ENCODE results near the gene MCIDAS. TPM values are rescaled to one million over a fixed set of nuclear protein-coding genes. Genes with fewer than 3 reads are reported as not detected.

The MCIDAS gene
- total and polyA plus RNA-seq, 2 of the 4 experiments (the other 2 are of a cell fraction), result not detected

- TF ChIP-seq FOS (IDR thresholded peaks at IDR 0.05; ENCODE audit: low read depth, low read length) (no peak), MAFK (IDR thresholded peaks at IDR 0.05; ENCODE audit: low read depth, low read length) (peak; percentile 54; the same call in 1 of the 2 replicates)
These were observed 54.0 kb downstream of the MCIDAS start, which contains the start of gene CDC20B (continued) for GRCh38 chr5:55172937-55173686.

GRCh38 chr5:55172051-55172899, 54.8 kb downstream of the MCIDAS start:
- ChIA-PET POLR2A (ENCODE audit: unreplicated experiment) (no interaction called here), CTCF (interaction anchor here (1.4 to 1.5 kb wide), 3 partner anchors 11 to 266 kb away, joined by 3 to 4 read pairs (median 3); partner anchors contain the start of gene GPX8)
- no peak overlapping the region for H3K9ac ChIP-seq (ENCODE audit: low read depth, low read length)
- peaks cover 2% of the 10 kb centered on the region; the same call in 1 of the 2 replicates for H3K9me3 ChIP-seq (ENCODE audit: control insufficient read depth, insufficient read depth, low read length)
- H3K4me3 ChIP-seq (ENCODE audit: insufficient read depth, low read depth, low read length), result peak overlapping the region; percentile 55
- intact Hi-C loops (cut with micrococcal nuclease), result loop anchor here (5.0 kb wide), 4 partner anchors 85 to 765 kb away; partner anchors contain the start of genes DHX29 and MTREX
- H3K4me2 ChIP-seq (ENCODE audit: low read depth, low read length), result peak overlapping the region; percentile 100
- no peak overlapping the region for H2BK5ac ChIP-seq (ENCODE audit: low read depth, low read length, poor library complexity, severe bottlenecking)
- no peak overlapping the region for H4K8ac ChIP-seq (ENCODE audit: low read depth in 2 of 2, low read length in 2 of 2)
- H4K5ac ChIP-seq (ENCODE audit: low read depth, low read length), result no peak overlapping the region
- no peak overlapping the region for H2AK9ac ChIP-seq (replicated peaks; ENCODE audit: low read depth, low read length, poor library complexity)
- in situ Hi-C loops (cut with MboI; ENCODE audit: low sequenced_read_pairs), result loop anchor here (25.0 kb wide), 1 partner anchor 435 kb away; no protein-coding TSS in a partner anchor
- no peak overlapping the region for H2AK5ac ChIP-seq (ENCODE audit: low read depth, low read length)
- no peak overlapping the region for H3K4ac ChIP-seq (ENCODE audit: low read depth, low read length)
- WGBS, 2 experiments (ENCODE audit: extremely low coverage in 2 of 2, insufficient read length in 1 of 2), result no CpG with 5 or more reads among the region's 15 CpGs
- no peak overlapping the region for H3K27ac ChIP-seq (ENCODE audit: insufficient read depth, low read length)
- no peak overlapping the region for H3K18ac ChIP-seq (ENCODE audit: low read depth, low read length)
- H2BK20ac ChIP-seq (ENCODE audit: low read depth, low read length), result no peak overlapping the region
- H2AFZ ChIP-seq (replicated peaks; ENCODE audit: low read length, poor library complexity), result peak overlapping the region; percentile 80
- no peak overlapping the region for H3K14ac ChIP-seq (replicated peaks; ENCODE audit: low read depth, low read length)
- peaks cover 28% of the 10 kb centered on the region for H3K27me3 ChIP-seq (ENCODE audit: control insufficient read depth, insufficient read depth, low read length)
- no peaks in the 10 kb centered on the region for H3K79me1 ChIP-seq (ENCODE audit: low read depth in 1 of 2, low read length in 2 of 2)
- ATAC-seq (ENCODE audit: low read depth), result peak; percentile 45
- H3K23ac ChIP-seq (ENCODE audit: low read depth, low read length), result no peak overlapping the region
- dilution Hi-C loops (cut with HindIII; ENCODE audit: low sequenced_read_pairs, unreplicated experiment), result no loop called here
- H3K4me1 ChIP-seq (ENCODE audit: control insufficient read depth, insufficient read depth, low read length), result peaks cover 7% of the 10 kb centered on the region
- H4K91ac ChIP-seq (ENCODE audit: insufficient read depth, low read depth, low read length), result no peak overlapping the region
- H3K56ac ChIP-seq (ENCODE audit: extremely low read depth, insufficient read depth, low read length), result no peak overlapping the region
- BruUV-seq (replicated peaks), result no TSS peak
- H3K9me1 ChIP-seq (ENCODE audit: insufficient read depth, low read length), result no peaks in the 10 kb centered on the region; the same call in 1 of the 2 replicates
- H2BK120ac ChIP-seq (ENCODE audit: low read depth, low read length), result no peak overlapping the region
- DNase-seq, result peak; percentile 78
- H3K36me3 ChIP-seq (ENCODE audit: control insufficient read depth, insufficient read depth, low read length), result no peaks in the 10 kb centered on the region; the same call in 1 of the 2 replicates
- H2BK15ac ChIP-seq (ENCODE audit: low read depth, low read length), result no peak overlapping the region
- peaks cover 17% of the 10 kb centered on the region; the same call in 1 of the 2 replicates for H4K20me1 ChIP-seq (ENCODE audit: insufficient read depth, low read length)
- TF ChIP-seq SMC3 (IDR thresholded peaks at IDR 0.05; ENCODE audit: low read depth, low read length), result peak; percentile 61
- no peak for TF ChIP-seq NFE2L2 (IDR thresholded peaks at IDR 0.05; ENCODE audit: low read depth, low read length)
- TF ChIP-seq MXI1 (IDR thresholded peaks at IDR 0.05; ENCODE audit: borderline replicate concordance, low read depth, low read length), result 0 out of 2 replicates have a peak, but pooled peaks have one; percentile 41
- TF ChIP-seq POLR2A (IDR thresholded peaks at IDR 0.05; ENCODE audit: low read depth, low read length), result no peak
- no peak for TF ChIP-seq MAFK (IDR thresholded peaks at IDR 0.05; ENCODE audit: low read depth, low read length)
- no peak for TF ChIP-seq MAZ (IDR thresholded peaks at IDR 0.05; ENCODE audit: borderline replicate concordance, low read depth, low read length)
- TF ChIP-seq RAD21 (IDR thresholded peaks at IDR 0.05; ENCODE audit: low read length), result peak; percentile 87
- TF ChIP-seq RCOR1 (IDR thresholded peaks at IDR 0.05; ENCODE audit: insufficient replicate concordance, low read length), result no peak
- TF ChIP-seq CHD1 (IDR thresholded peaks at IDR 0.05; ENCODE audit: low read depth, low read length), result no peak
- TF ChIP-seq BHLHE40 (IDR thresholded peaks at IDR 0.05; ENCODE audit: low read depth, low read length), result no peak
- TF ChIP-seq USF2 (IDR thresholded peaks at IDR 0.05; ENCODE audit: low read depth, low read length), result no peak
- TF ChIP-seq RFX5 (IDR thresholded peaks at IDR 0.05; ENCODE audit: low read depth, low read length), result no peak

Measured in IMR-90 (cell line).